Astrocyte (in vitro differentiated cells and primary cell): ENCODE results near the gene PRH1. TPM values are rescaled to one million over a fixed set of nuclear protein-coding genes. Genes with fewer than 3 reads are reported as not detected.

Experiments used
- DNase-seq: peaks from one replicate; pipeline ENCODE4 v3.0.0-alpha.2; 2010; ENCODE audit warnings: low read depth
- FAIRE-seq: peaks from 2 replicates; lab custom pipeline; 2011; peaks lifted over from hg19 to GRCh38; lab: Jason Lieb, UNC
- H2AFZ ChIP-seq: 2 replicates; pipeline ENCODE4 v1.6.0; 2012; ENCODE audit warnings: low read depth, low read length, inconsistent platforms
- H3K27ac ChIP-seq: 2 replicates; pipeline ENCODE4 v1.5.1; 2011; ENCODE audit warnings: low read depth, low read length, inconsistent platforms
- H3K27me3 ChIP-seq: 2 replicates; pipeline ENCODE4 v1.6.0; 2011; ENCODE audit warnings: low read length, inconsistent platforms; ENCODE audit not compliant: insufficient read depth
- H3K36me3 ChIP-seq: 2 replicates; pipeline ENCODE4 v1.5.1; 2011; ENCODE audit warnings: low read length, inconsistent platforms; ENCODE audit not compliant: insufficient read depth
- H3K4me1 ChIP-seq: 2 replicates; pipeline ENCODE4 v1.5.1; 2011; ENCODE audit warnings: low read length, inconsistent platforms; ENCODE audit not compliant: insufficient read depth
- H3K4me2 ChIP-seq: 2 replicates; pipeline ENCODE4 v1.6.0; 2012; ENCODE audit warnings: low read length, inconsistent platforms
- H3K4me3 ChIP-seq: 2 replicates; pipeline ENCODE4 v1.5.1; 2011; ENCODE audit warnings: low read depth, mild to moderate bottlenecking, low read length, inconsistent platforms; ENCODE audit not compliant: insufficient read depth
- H3K79me2 ChIP-seq: 2 replicates; pipeline ENCODE4 v1.6.0; 2012; ENCODE audit warnings: mild to moderate bottlenecking, low read length, inconsistent platforms; ENCODE audit not compliant: insufficient read depth
- H3K9ac ChIP-seq: 2 replicates; pipeline ENCODE4 v1.6.0; 2012; ENCODE audit warnings: mild to moderate bottlenecking, low read length, inconsistent platforms
- H3K9me3 ChIP-seq: 2 replicates; pipeline ENCODE4 v1.5.1; 2012; ENCODE audit warnings: low read depth, mild to moderate bottlenecking, low read length, inconsistent platforms; ENCODE audit not compliant: insufficient read depth
- H4K20me1 ChIP-seq: 2 replicates; pipeline ENCODE4 v1.6.0; 2012; ENCODE audit warnings: low read length, inconsistent platforms; ENCODE audit not compliant: insufficient read depth
- H3K27ac Mint-ChIP-seq: one replicate; pipeline ENCODE4 v1.8.0; 2021; ENCODE audit warnings: mild to moderate bottlenecking, mixed read lengths; ENCODE audit not compliant: unreplicated experiment
- H3K27me3 Mint-ChIP-seq: one replicate; pipeline ENCODE4 v1.8.0; 2021; ENCODE audit warnings: low read depth, mixed read lengths; ENCODE audit not compliant: unreplicated experiment
- H3K36me3 Mint-ChIP-seq: one replicate; pipeline ENCODE4 v1.8.0; 2021; ENCODE audit warnings: low read depth, mixed read lengths; ENCODE audit not compliant: unreplicated experiment
- H3K4me1 Mint-ChIP-seq: one replicate; pipeline ENCODE4 v1.8.0; 2021; ENCODE audit warnings: low read depth, mixed read lengths; ENCODE audit not compliant: unreplicated experiment
- H3K4me3 Mint-ChIP-seq: one replicate; pipeline ENCODE4 v1.8.0; 2021; ENCODE audit warnings: mild to moderate bottlenecking, moderate library complexity, mixed read lengths; ENCODE audit not compliant: unreplicated experiment
- H3K9me3 Mint-ChIP-seq: one replicate; pipeline ENCODE4 v1.8.0; 2021; ENCODE audit warnings: mild to moderate bottlenecking, mixed read lengths; ENCODE audit not compliant: unreplicated experiment
- EZH2 ChIP-seq: IDR thresholded peaks from 2 replicates; pipeline ENCODE4 v1.6.1; 2012; ENCODE audit warnings: mild to moderate bottlenecking, low read length, inconsistent platforms; ENCODE audit not compliant: insufficient read depth
- total RNA-seq: library from RNA; stranded (reverse); gene quantifications from 2 replicates; pipeline ENCODE4 v1.2.1, GENCODE V29; 2021
- TF ChIP-seq, protein P1 (sequence below): IDR thresholded peaks from 2 replicates; pipeline ENCODE4 v1.5.1; 2011; ENCODE audit warnings: low read depth, mild to moderate bottlenecking, inconsistent platforms, low read length, moderate library complexity; ENCODE audit not compliant: insufficient read depth

The PRH1 gene
- total RNA-seq, 1 donor from 2014 or later: 7.9 TPM

DNA sequence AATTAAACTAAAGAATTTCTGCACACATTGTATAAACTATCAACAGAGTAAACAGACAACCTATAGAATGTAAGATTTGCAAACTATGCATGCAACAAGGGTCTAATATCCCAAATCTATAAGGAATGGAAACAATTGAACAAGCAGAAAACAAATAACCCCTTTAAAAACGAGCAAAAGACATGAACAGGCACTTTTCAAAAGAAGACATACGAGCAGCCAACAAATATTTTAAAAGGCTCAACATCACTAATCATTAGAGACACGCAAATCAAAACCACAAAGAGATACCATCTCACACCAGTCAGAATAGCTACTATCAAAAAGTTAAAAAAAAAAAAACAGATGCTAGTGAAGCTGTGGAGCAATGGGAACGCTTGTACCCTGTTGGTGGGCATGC is 20.6 kb upstream of the PRH1 start:
- TF ChIP-seq EZH2: no peak
- TF ChIP-seq, protein P1, sequence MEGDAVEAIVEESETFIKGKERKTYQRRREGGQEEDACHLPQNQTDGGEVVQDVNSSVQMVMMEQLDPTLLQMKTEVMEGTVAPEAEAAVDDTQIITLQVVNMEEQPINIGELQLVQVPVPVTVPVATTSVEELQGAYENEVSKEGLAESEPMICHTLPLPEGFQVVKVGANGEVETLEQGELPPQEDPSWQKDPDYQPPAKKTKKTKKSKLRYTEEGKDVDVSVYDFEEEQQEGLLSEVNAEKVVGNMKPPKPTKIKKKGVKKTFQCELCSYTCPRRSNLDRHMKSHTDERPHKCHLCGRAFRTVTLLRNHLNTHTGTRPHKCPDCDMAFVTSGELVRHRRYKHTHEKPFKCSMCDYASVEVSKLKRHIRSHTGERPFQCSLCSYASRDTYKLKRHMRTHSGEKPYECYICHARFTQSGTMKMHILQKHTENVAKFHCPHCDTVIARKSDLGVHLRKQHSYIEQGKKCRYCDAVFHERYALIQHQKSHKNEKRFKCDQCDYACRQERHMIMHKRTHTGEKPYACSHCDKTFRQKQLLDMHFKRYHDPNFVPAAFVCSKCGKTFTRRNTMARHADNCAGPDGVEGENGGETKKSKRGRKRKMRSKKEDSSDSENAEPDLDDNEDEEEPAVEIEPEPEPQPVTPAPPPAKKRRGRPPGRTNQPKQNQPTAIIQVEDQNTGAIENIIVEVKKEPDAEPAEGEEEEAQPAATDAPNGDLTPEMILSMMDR: no peak
- Mint-ChIP-seq H3K4me3 (no peak overlapping the region), H3K36me3 (peaks cover 4% of the 10 kb centered on the region), H3K27ac (no peak overlapping the region), H3K27me3 (no peaks in the 10 kb centered on the region), H3K9me3 (peaks cover 22% of the 10 kb centered on the region), H3K4me1 (no peaks in the 10 kb centered on the region)
- Histone ChIP-seq H3K4me1 (no peaks in the 10 kb centered on the region), H4K20me1 (no peaks in the 10 kb centered on the region), H3K79me2 (no peaks in the 10 kb centered on the region), H3K9ac (no peak overlapping the region), H3K36me3 (no peaks in the 10 kb centered on the region), H2AFZ (no peak overlapping the region), H3K4me3 (no peak overlapping the region), H3K27me3 (no peaks in the 10 kb centered on the region), H3K4me2 (no peak overlapping the region), H3K9me3 (peaks cover 5% of the 10 kb centered on the region), H3K27ac (no peak overlapping the region)
- FAIRE-seq: no peak
- DNase-seq: no peak

DNA sequence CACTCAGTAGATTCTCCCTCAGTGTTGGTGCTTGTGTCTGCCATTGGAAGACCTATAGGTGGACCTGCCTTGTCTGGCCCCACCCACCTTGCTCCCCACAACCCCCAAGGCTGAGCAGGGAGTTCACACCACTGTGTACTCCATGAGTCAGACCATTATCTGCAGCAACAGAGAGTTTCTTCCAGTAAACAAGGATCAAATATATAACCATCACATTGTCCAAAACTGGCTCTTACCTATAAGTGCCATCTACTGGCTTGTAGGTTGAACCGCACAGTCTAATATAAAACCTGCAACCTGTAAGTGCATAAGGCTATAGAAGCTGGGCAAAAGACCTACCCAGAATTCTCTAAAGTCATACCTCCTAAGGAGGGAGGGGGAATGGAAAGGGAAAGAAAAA is 17.4 kb upstream of the PRH1 start:
- Histone ChIP-seq H3K9ac (no peak overlapping the region), H3K79me2 (no peaks in the 10 kb centered on the region), H3K4me2 (no peak overlapping the region), H3K4me1 (no peaks in the 10 kb centered on the region), H4K20me1 (no peaks in the 10 kb centered on the region), H3K27me3 (no peaks in the 10 kb centered on the region), H3K36me3 (no peaks in the 10 kb centered on the region), H3K4me3 (no peak overlapping the region), H3K27ac (no peak overlapping the region), H2AFZ (no peak overlapping the region), H3K9me3 (peaks cover 5% of the 10 kb centered on the region)
- Mint-ChIP-seq H3K36me3 (peaks cover 5% of the 10 kb centered on the region), H3K27ac (no peak overlapping the region), H3K4me1 (no peaks in the 10 kb centered on the region), H3K27me3 (no peaks in the 10 kb centered on the region), H3K9me3 (peaks cover 22% of the 10 kb centered on the region), H3K4me3 (no peak overlapping the region)
- DNase-seq: no peak
- no peak for FAIRE-seq
- no peak for TF ChIP-seq EZH2
- TF ChIP-seq, protein P1: no peak

DNA sequence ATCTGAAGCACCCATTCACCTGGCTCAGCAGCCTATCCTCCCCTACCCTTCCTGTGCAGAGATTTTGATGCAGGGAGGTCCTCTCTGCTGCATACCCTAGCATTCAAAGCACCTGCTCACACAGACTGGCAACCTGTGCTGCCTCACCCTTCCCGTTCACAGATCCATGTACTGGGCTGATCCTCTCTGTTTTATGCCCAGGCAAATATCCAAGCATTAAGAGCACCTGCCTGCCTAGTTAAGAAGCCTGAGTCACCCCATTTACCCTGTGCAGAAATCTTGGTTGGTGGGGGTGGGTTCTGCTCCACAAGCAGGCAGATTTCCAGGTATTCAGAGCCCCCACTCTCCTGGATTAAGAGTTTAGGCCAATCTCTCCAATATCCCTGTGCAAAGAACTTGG is 16.9 kb upstream of the PRH1 start:
- TF ChIP-seq EZH2: no peak
- TF ChIP-seq, protein P1: no peak
- H3K4me2 ChIP-seq: no peak overlapping the region
- H4K20me1 ChIP-seq: no peaks in the 10 kb centered on the region
- Mint-ChIP-seq H3K27ac (no peak overlapping the region), H3K4me1 (no peaks in the 10 kb centered on the region), H3K27me3 (no peaks in the 10 kb centered on the region), H3K36me3 (peaks cover 5% of the 10 kb centered on the region), H3K4me3 (no peak overlapping the region), H3K9me3 (peaks cover 22% of the 10 kb centered on the region)
- no peaks in the 10 kb centered on the region for H3K79me2 ChIP-seq
- no peaks in the 10 kb centered on the region for H3K36me3 ChIP-seq
- no peak overlapping the region for H3K4me3 ChIP-seq
- H3K27ac ChIP-seq: no peak overlapping the region
- FAIRE-seq: no peak
- peaks cover 5% of the 10 kb centered on the region for H3K9me3 ChIP-seq
- no peaks in the 10 kb centered on the region for H3K27me3 ChIP-seq
- no peak overlapping the region for H2AFZ ChIP-seq
- no peaks in the 10 kb centered on the region for H3K4me1 ChIP-seq
- H3K9ac ChIP-seq: no peak overlapping the region
- no peak for DNase-seq
